Measurements from ENCODE around the gene BRD1. TPM values are rescaled to one million over a fixed set of nuclear protein-coding genes. Genes with fewer than 3 reads are reported as not detected.
A peak's percentile ranks its signal among the peaks of the same experiment; 100 is the strongest.

The BRD1 gene
- total and polyA plus RNA-seq, 4 donors = 7.6 to 32.2 (median 24.2) TPM

GRCh38 chr22:49739138-49739537, 88.5 kb downstream of the BRD1 start:
- Histone ChIP-seq H3K4me3 (ENCODE audit: low read length in 2 of 2) (no peak overlapping the region), H3K4me1 (ENCODE audit: control insufficient read depth in 1 of 2, insufficient read depth in 2 of 2, low read length in 2 of 2) (no peaks in the 10 kb centered on the region), H3K27me3 (ENCODE audit: control insufficient read depth in 1 of 2, insufficient read depth in 2 of 2, low read length in 1 of 2) (no peaks in the 10 kb centered on the region), H3K27ac (ENCODE audit: low read depth in 1 of 2, low read length in 2 of 2) (no peak overlapping the region), H3K36me3 (ENCODE audit: control insufficient read depth in 1 of 2, insufficient read depth in 2 of 2, low read length in 1 of 2) (no peaks in the 10 kb centered on the region), H3K9me3 (ENCODE audit: control insufficient read depth, low read length) (peaks cover 2% of the 10 kb centered on the region)
- DNase-seq (no peak), ATAC-seq (ENCODE audit: low FRiP score) (no peak)
- 72 to 73% methylated on average over 2 of the region's 2 CpGs for WGBS, 2 donors
- intact Hi-C loops (cut with DNase I) = no loop called here

- WGBS, 2 donors = 77 to 83% methylated on average over 8 of the region's 8 CpGs
- H3K27ac ChIP-seq (ENCODE audit: low read depth in 1 of 2, low read length in 2 of 2) = no peak overlapping the region
- no peak overlapping the region for H3K4me3 ChIP-seq (ENCODE audit: low read length in 2 of 2)
- DNase-seq = peak in 1 of 2 donors; percentile 10
- no peaks in the 10 kb centered on the region for H3K36me3 ChIP-seq (ENCODE audit: control insufficient read depth in 1 of 2, insufficient read depth in 2 of 2, low read length in 1 of 2)
- H3K9me3 ChIP-seq (ENCODE audit: control insufficient read depth, low read length) = peaks cover 2% of the 10 kb centered on the region
- intact Hi-C loops (cut with DNase I) = no loop called here
- H3K27me3 ChIP-seq (ENCODE audit: control insufficient read depth in 1 of 2, insufficient read depth in 2 of 2, low read length in 1 of 2) = no peaks in the 10 kb centered on the region
- no peaks in the 10 kb centered on the region for H3K4me1 ChIP-seq (ENCODE audit: control insufficient read depth in 1 of 2, insufficient read depth in 2 of 2, low read length in 2 of 2)
- ATAC-seq (ENCODE audit: low FRiP score) = no peak
Observed at GRCh38 chr22:49738566-49738965, 89.1 kb downstream of the BRD1 start.

GRCh38 chr22:49738006-49738405, 89.7 kb downstream of the BRD1 start:
- Histone ChIP-seq H3K4me3 (ENCODE audit: low read length in 2 of 2) (no peak overlapping the region), H3K27me3 (ENCODE audit: control insufficient read depth in 1 of 2, insufficient read depth in 2 of 2, low read length in 1 of 2) (no peaks in the 10 kb centered on the region), H3K4me1 (ENCODE audit: control insufficient read depth in 1 of 2, insufficient read depth in 2 of 2, low read length in 2 of 2) (no peaks in the 10 kb centered on the region), H3K36me3 (ENCODE audit: control insufficient read depth in 1 of 2, insufficient read depth in 2 of 2, low read length in 1 of 2) (no peaks in the 10 kb centered on the region), H3K9me3 (ENCODE audit: control insufficient read depth, low read length) (peaks cover 2% of the 10 kb centered on the region), H3K27ac (ENCODE audit: low read depth in 1 of 2, low read length in 2 of 2) (no peak overlapping the region)
- no peak for ATAC-seq (ENCODE audit: low FRiP score)
- intact Hi-C loops (cut with DNase I) = no loop called here
- DNase-seq = peak in 1 of 2 donors; percentile 26
- WGBS, 2 donors = 87 to 91% methylated on average over 12 of the region's 12 CpGs

GRCh38 chr22:49737101-49737551, 90.5 kb downstream of the BRD1 start:
- intact Hi-C loops (cut with DNase I) = no loop called here
- H3K36me3 ChIP-seq (ENCODE audit: control insufficient read depth in 1 of 2, insufficient read depth in 2 of 2, low read length in 1 of 2) = no peaks in the 10 kb centered on the region
- H3K9me3 ChIP-seq (ENCODE audit: control insufficient read depth, low read length) = peaks cover 2% of the 10 kb centered on the region
- ATAC-seq (ENCODE audit: low FRiP score) = no peak
- no peak overlapping the region for H3K4me3 ChIP-seq (ENCODE audit: low read length in 2 of 2)
- DNase-seq = peak; percentile 18 to 39
- WGBS, 2 donors = 84 to 87% methylated on average over 11 to 12 of the region's 12 CpGs
- no peak overlapping the region for H3K27ac ChIP-seq (ENCODE audit: low read depth in 1 of 2, low read length in 2 of 2)
- no peaks in the 10 kb centered on the region for H3K4me1 ChIP-seq (ENCODE audit: control insufficient read depth in 1 of 2, insufficient read depth in 2 of 2, low read length in 2 of 2)
- no peaks in the 10 kb centered on the region for H3K27me3 ChIP-seq (ENCODE audit: control insufficient read depth in 1 of 2, insufficient read depth in 2 of 2, low read length in 1 of 2)

GRCh38 chr22:49736538-49736937, 91.1 kb downstream of the BRD1 start:
- ATAC-seq (ENCODE audit: low FRiP score) (no peak), DNase-seq (peak in 1 of 2 donors; percentile 8)
- no peak overlapping the region for H3K27ac ChIP-seq (ENCODE audit: low read depth in 1 of 2, low read length in 2 of 2)
- no peaks in the 10 kb centered on the region for H3K27me3 ChIP-seq (ENCODE audit: control insufficient read depth in 1 of 2, insufficient read depth in 2 of 2, low read length in 1 of 2)
- intact Hi-C loops (cut with DNase I) = no loop called here
- H3K9me3 ChIP-seq (ENCODE audit: control insufficient read depth, low read length) = peaks cover 2% of the 10 kb centered on the region
- no peak overlapping the region for H3K4me3 ChIP-seq (ENCODE audit: low read length in 2 of 2)
- no peaks in the 10 kb centered on the region for H3K36me3 ChIP-seq (ENCODE audit: control insufficient read depth in 1 of 2, insufficient read depth in 2 of 2, low read length in 1 of 2)
- no peaks in the 10 kb centered on the region for H3K4me1 ChIP-seq (ENCODE audit: control insufficient read depth in 1 of 2, insufficient read depth in 2 of 2, low read length in 2 of 2)
- WGBS, 2 donors = 84 to 87% methylated on average over 5 of the region's 5 CpGs

- no peaks in the 10 kb centered on the region for H3K36me3 ChIP-seq (ENCODE audit: control insufficient read depth in 1 of 2, insufficient read depth in 2 of 2, low read length in 1 of 2)
- WGBS, 2 donors = 64% methylated on average over 13 of the region's 13 CpGs
- H3K9me3 ChIP-seq (ENCODE audit: control insufficient read depth, low read length) = peaks cover 2% of the 10 kb centered on the region
- ATAC-seq (ENCODE audit: low FRiP score) (no peak), DNase-seq (peak in 1 of 2 donors; percentile 20)
- H3K27ac ChIP-seq (ENCODE audit: low read depth in 1 of 2, low read length in 2 of 2) = no peak overlapping the region
- H3K4me1 ChIP-seq (ENCODE audit: control insufficient read depth in 1 of 2, insufficient read depth in 2 of 2, low read length in 2 of 2) = no peaks in the 10 kb centered on the region
- intact Hi-C loops (cut with DNase I) = no loop called here
- H3K27me3 ChIP-seq (ENCODE audit: control insufficient read depth in 1 of 2, insufficient read depth in 2 of 2, low read length in 1 of 2) = no peaks in the 10 kb centered on the region
- H3K4me3 ChIP-seq (ENCODE audit: low read length in 2 of 2) = no peak overlapping the region
Observed at GRCh38 chr22:49735901-49736421, 91.7 kb downstream of the BRD1 start.

GRCh38 chr22:49735411-49735900, 92.2 kb downstream of the BRD1 start:
- peak in 1 of 2 donors; percentile 17 for DNase-seq
- H3K27me3 ChIP-seq (ENCODE audit: control insufficient read depth in 1 of 2, insufficient read depth in 2 of 2, low read length in 1 of 2) = no peaks in the 10 kb centered on the region
- H3K36me3 ChIP-seq (ENCODE audit: control insufficient read depth in 1 of 2, insufficient read depth in 2 of 2, low read length in 1 of 2) = no peaks in the 10 kb centered on the region
- WGBS, 2 donors = 24 to 30% methylated on average over 16 of the region's 16 CpGs
- no peaks in the 10 kb centered on the region for H3K4me1 ChIP-seq (ENCODE audit: control insufficient read depth in 1 of 2, insufficient read depth in 2 of 2, low read length in 2 of 2)
- peaks cover 2% of the 10 kb centered on the region for H3K9me3 ChIP-seq (ENCODE audit: control insufficient read depth, low read length)
- ATAC-seq (ENCODE audit: low FRiP score) = no peak
- intact Hi-C loops (cut with DNase I) = no loop called here
- H3K4me3 ChIP-seq (ENCODE audit: low read length in 2 of 2) = no peak overlapping the region
- no peak overlapping the region for H3K27ac ChIP-seq (ENCODE audit: low read depth in 1 of 2, low read length in 2 of 2)

GRCh38 chr22:49734882-49735281, 92.8 kb downstream of the BRD1 start:
- Histone ChIP-seq H3K9me3 (ENCODE audit: control insufficient read depth, low read length) (no peaks in the 10 kb centered on the region), H3K4me3 (ENCODE audit: low read length in 2 of 2) (no peak overlapping the region), H3K36me3 (ENCODE audit: control insufficient read depth in 1 of 2, insufficient read depth in 2 of 2, low read length in 1 of 2) (no peaks in the 10 kb centered on the region), H3K27me3 (ENCODE audit: control insufficient read depth in 1 of 2, insufficient read depth in 2 of 2, low read length in 1 of 2) (no peaks in the 10 kb centered on the region), H3K27ac (ENCODE audit: low read depth in 1 of 2, low read length in 2 of 2) (no peak overlapping the region), H3K4me1 (ENCODE audit: control insufficient read depth in 1 of 2, insufficient read depth in 2 of 2, low read length in 2 of 2) (no peaks in the 10 kb centered on the region)
- DNase-seq (peak in 1 of 2 donors; percentile 17), ATAC-seq (ENCODE audit: low FRiP score) (no peak)
- 82 to 85% methylated on average over 7 to 12 of the region's 12 CpGs for WGBS, 2 donors
- intact Hi-C loops (cut with DNase I) = no loop called here

- WGBS, 2 donors = 81 to 86% methylated on average over 11 of the region's 11 CpGs
- Histone ChIP-seq H3K27me3 (ENCODE audit: control insufficient read depth in 1 of 2, insufficient read depth in 2 of 2, low read length in 1 of 2) (no peaks in the 10 kb centered on the region), H3K36me3 (ENCODE audit: control insufficient read depth in 1 of 2, insufficient read depth in 2 of 2, low read length in 1 of 2) (no peaks in the 10 kb centered on the region), H3K4me1 (ENCODE audit: control insufficient read depth in 1 of 2, insufficient read depth in 2 of 2, low read length in 2 of 2) (no peaks in the 10 kb centered on the region), H3K27ac (ENCODE audit: low read depth in 1 of 2, low read length in 2 of 2) (no peak overlapping the region), H3K9me3 (ENCODE audit: control insufficient read depth, low read length) (no peaks in the 10 kb centered on the region), H3K4me3 (ENCODE audit: low read length in 2 of 2) (no peak overlapping the region)
- peak in 1 of 2 donors; percentile 33 for DNase-seq
- no peak for ATAC-seq (ENCODE audit: low FRiP score)
- intact Hi-C loops (cut with DNase I) = no loop called here
Observed at GRCh38 chr22:49734390-49734789, 93.3 kb downstream of the BRD1 start.

Data from aorta (tissue), 5 donors.